ENCODE results near the gene GAREM1. TPM values are rescaled to one million over a fixed set of nuclear protein-coding genes. Genes with fewer than 3 reads are reported as not detected.
"Not testable (repeated sequence)": the region's sequence is repeated elsewhere in the genome, so short reads cannot be mapped to it uniquely, and the experiment has no call there.

The GAREM1 gene
- total RNA-seq, 1 experiment from 2014 or later, result 0.17 TPM

GRCh38 chr18:32257084-32257785, 213.4 kb downstream of the GAREM1 start:
- peak; percentile 17 for DNase-seq (ENCODE audit: low read depth)

- no peak for DNase-seq (ENCODE audit: low read depth)
Measured at GRCh38 chr18:32255570-32255969, 215.1 kb downstream of the GAREM1 start.

GRCh38 chr18:32252141-32252860, 218.4 kb downstream of the GAREM1 start:
- DNase-seq (ENCODE audit: low read depth), result no peak

- no peak for DNase-seq (ENCODE audit: low read depth)
Measured at GRCh38 chr18:32251466-32251865, 219.2 kb downstream of the GAREM1 start.

GRCh38 chr18:32249147-32249929, 221.3 kb downstream of the GAREM1 start:
- DNase-seq (ENCODE audit: low read depth), result no peak

GRCh38 chr18:32244881-32245280, 225.8 kb downstream of the GAREM1 start:
- no peak for DNase-seq (ENCODE audit: low read depth)

GRCh38 chr18:32243358-32243757, 227.3 kb downstream of the GAREM1 start:
- no peak for DNase-seq (ENCODE audit: low read depth)

GRCh38 chr18:32242395-32242794, 228.3 kb downstream of the GAREM1 start:
- DNase-seq (ENCODE audit: low read depth), result no peak

- no peak for DNase-seq (ENCODE audit: low read depth)
Measured at GRCh38 chr18:32238635-32239268, 231.9 kb downstream of the GAREM1 start.

GRCh38 chr18:32237049-32237448, 233.6 kb downstream of the GAREM1 start:
- DNase-seq (ENCODE audit: low read depth), result no peak

- DNase-seq (ENCODE audit: low read depth), result not testable (repeated sequence)
Measured at GRCh38 chr18:32233348-32233747, 237.3 kb downstream of the GAREM1 start.

- DNase-seq (ENCODE audit: low read depth), result no peak
Measured at GRCh38 chr18:32219431-32220018, 251.2 kb downstream of the GAREM1 start.

- no peak for DNase-seq (ENCODE audit: low read depth)
Measured at GRCh38 chr18:32216390-32216789, 254.3 kb downstream of the GAREM1 start.

- no peak for DNase-seq (ENCODE audit: low read depth)
Measured at GRCh38 chr18:32213693-32214092, 257.0 kb downstream of the GAREM1 start.
